PC-3 (cell line): ENCODE results near the gene TMEM132E. TPM values are rescaled to one million over a fixed set of nuclear protein-coding genes. Genes with fewer than 3 reads are reported as not detected.

Source experiments
- ATAC-seq: fragments of 200-7000 bp; cut with Tn5 transposase; 2 replicates; pipeline ENCODE4 v1.9.1; 2020; ENCODE audit warnings: mild to moderate bottlenecking, moderate library complexity
- BruUV-seq: library from RNA; stranded (reverse); fragments of 400-500 nt; replicated peaks from 2 replicates; lab custom pipeline; 2021; lab: Mats Ljungman, UMichigan
- CTCF ChIA-PET: fragments of 300-600 bp; sonication (Branson Sonifier 250); formaldehyde crosslinking; loops from one replicate; lab custom pipeline; 2022; ENCODE audit warnings: antibody characterized with exemption; lab: Charles Lee
- POLR2A ChIA-PET: fragments of 300-600 bp; sonication (Branson Sonifier 250); formaldehyde crosslinking; loops from one replicate; lab custom pipeline; 2022; ENCODE audit warnings: antibody characterized with exemption; ENCODE audit not compliant: unreplicated experiment; lab: Charles Lee
- DNase-seq: peaks from one replicate; pipeline ENCODE4 v3.0.0-alpha.2; 2015
- H2AFZ ChIP-seq: fragments of 300-600 bp; sonication (generic); 2 replicates; pipeline ENCODE4 v1.6.0; 2016; ENCODE audit warnings: antibody characterized with exemption, low read length
- H3F3A ChIP-seq: fragments of 300-600 bp; sonication (generic); one replicate; pipeline ENCODE4 v1.6.0; 2017; ENCODE audit warnings: antibody characterized with exemption, low read length, control low read depth, mild to moderate bottlenecking; ENCODE audit not compliant: unreplicated experiment
- H3K27ac ChIP-seq: fragments of 300-600 bp; sonication (generic); 2 replicates; pipeline ENCODE4 v1.5.1; 2016; ENCODE audit warnings: mild to moderate bottlenecking, low read length
- H3K27me3 ChIP-seq: fragments of 300-600 bp; sonication (generic); 2 replicates; pipeline ENCODE4 v1.6.1; 2016; ENCODE audit warnings: low read length, mixed read lengths
- H3K36me3 ChIP-seq: fragments of 300-600 bp; sonication (generic); 2 replicates; pipeline ENCODE4 v1.6.1; 2016; ENCODE audit warnings: low read depth, mixed run types, low read length, mixed read lengths
- H3K4me1 ChIP-seq: fragments of 300-600 bp; sonication (generic); 2 replicates; pipeline ENCODE4 v1.5.1; 2016; ENCODE audit warnings: low read length; ENCODE audit not compliant: insufficient read depth
- H3K4me2 ChIP-seq: fragments of 300-600 bp; sonication (generic); 2 replicates; pipeline ENCODE4 v1.6.0; 2016; ENCODE audit warnings: low read length
- H3K4me3 ChIP-seq: fragments of 300-600 bp; sonication (generic); 2 replicates; pipeline ENCODE4 v1.5.1; 2016; ENCODE audit warnings: mild to moderate bottlenecking, low read length, mixed read lengths
- H3K79me2 ChIP-seq: fragments of 300-600 bp; sonication (generic); 2 replicates; pipeline ENCODE4 v1.6.1; 2017; ENCODE audit warnings: low read length, mixed read lengths
- H3K9ac ChIP-seq: fragments of 300-600 bp; sonication (generic); 2 replicates; pipeline ENCODE4 v1.6.0; 2016; ENCODE audit warnings: mild to moderate bottlenecking, low read length
- H3K9me2 ChIP-seq: fragments of 300-600 bp; sonication (generic); replicated peaks from 2 replicates; pipeline ENCODE4 v1.6.1; 2016; ENCODE audit warnings: mixed run types, low read length, mixed read lengths
- H3K9me3 ChIP-seq: fragments of 300-600 bp; sonication (generic); 2 replicates; pipeline ENCODE4 v1.6.1; 2016; ENCODE audit warnings: low read length, mixed read lengths
- H4K20me1 ChIP-seq: fragments of 300-600 bp; sonication (generic); 2 replicates; pipeline ENCODE4 v1.6.1; 2016; ENCODE audit warnings: low read length, mixed read lengths
- CTCF ChIP-seq: fragments of 300-600 bp; sonication (generic); conservative IDR thresholded peaks from 2 replicates; pipeline ENCODE4 v1.5.1; 2017; ENCODE audit warnings: antibody characterized with exemption, low read depth, mild to moderate bottlenecking, low read length
- EZH2 ChIP-seq: fragments of 300-600 bp; sonication (generic); IDR thresholded peaks from one replicate; pipeline ENCODE4 v1.6.1; 2017; ENCODE audit warnings: antibody characterized with exemption, mild to moderate bottlenecking, low read length; ENCODE audit not compliant: unreplicated experiment
- EZH2phosphoT487 ChIP-seq: fragments of 300-600 bp; sonication (generic); IDR thresholded peaks from 2 replicates; pipeline ENCODE4 v1.6.1; 2018; ENCODE audit warnings: mild to moderate bottlenecking, antibody characterized with exemption, low read length, borderline replicate concordance
- intact Hi-C: fragments of 100-400 bp; cut with micrococcal nuclease; formaldehyde crosslinking; loops from 2 replicates; pipeline ENCODE4 v1.9.0; 2023
- total RNA-seq: library from RNA; depleted of rRNA; stranded (reverse); fragments of >200 nt; gene quantifications from 2 replicates; pipeline ENCODE4 v1.2.3, GENCODE V29; 2014

Gene TMEM132E
- total RNA-seq, 1 experiment from 2014 or later: not detected

GRCh38 chr17:34601416-34601815 is 22.0 kb downstream of the TMEM132E start:
- H2AFZ ChIP-seq: no peak overlapping the region
- no TSS peak for BruUV-seq
- H3K9me3 ChIP-seq: no peaks in the 10 kb centered on the region
- no peaks in the 10 kb centered on the region for H3K79me2 ChIP-seq
- no peak overlapping the region for H3K9ac ChIP-seq
- no peaks in the 10 kb centered on the region for H3F3A ChIP-seq
- intact Hi-C loops: no loop called here
- no peak overlapping the region for H3K4me3 ChIP-seq
- CTCF ChIA-PET: no interaction called here
- ATAC-seq: no peak
- H3K4me1 ChIP-seq: no peaks in the 10 kb centered on the region
- 0 out of 2 replicates have a peak, but pooled peaks cover under 1% of the 10 kb centered on the region for H3K27me3 ChIP-seq
- H3K9me2 ChIP-seq: no peaks in the 10 kb centered on the region
- H4K20me1 ChIP-seq: no peaks in the 10 kb centered on the region
- POLR2A ChIA-PET: no interaction called here
- no peak overlapping the region for H3K4me2 ChIP-seq
- no peak overlapping the region for H3K27ac ChIP-seq
- no peak for TF ChIP-seq CTCF
- no peak for DNase-seq
- H3K36me3 ChIP-seq: no peaks in the 10 kb centered on the region

GRCh38 chr17:34603974-34604373 is 24.6 kb downstream of the TMEM132E start:
- Histone ChIP-seq H3K36me3 (no peaks in the 10 kb centered on the region), H3F3A (no peaks in the 10 kb centered on the region), H3K27ac (no peak overlapping the region), H3K9ac (no peak overlapping the region), H3K4me2 (no peak overlapping the region), H3K9me2 (no peaks in the 10 kb centered on the region), H3K79me2 (no peaks in the 10 kb centered on the region), H3K27me3 (peaks cover 13% of the 10 kb centered on the region; the same call in 1 of the 2 replicates), H3K9me3 (no peaks in the 10 kb centered on the region), H3K4me1 (no peaks in the 10 kb centered on the region), H4K20me1 (no peaks in the 10 kb centered on the region), H2AFZ (no peak overlapping the region), H3K4me3 (no peak overlapping the region)
- intact Hi-C loops: no loop called here
- BruUV-seq: no TSS peak
- ChIA-PET POLR2A (no interaction called here), CTCF (no interaction called here)
- no peak for DNase-seq
- no peak for TF ChIP-seq EZH2
- TF ChIP-seq CTCF: no peak
- TF ChIP-seq EZH2phosphoT487: no peak
- no peak for ATAC-seq

- ATAC-seq: no peak
- intact Hi-C loops: no loop called here
- Histone ChIP-seq H2AFZ (no peak overlapping the region), H3K4me3 (no peak overlapping the region), H3K9me2 (no peaks in the 10 kb centered on the region), H3K9ac (no peak overlapping the region), H3K9me3 (no peaks in the 10 kb centered on the region), H3K4me2 (no peak overlapping the region), H3K27ac (no peak overlapping the region), H4K20me1 (no peaks in the 10 kb centered on the region), H3K27me3 (peaks cover 13% of the 10 kb centered on the region), H3K36me3 (no peaks in the 10 kb centered on the region), H3F3A (no peaks in the 10 kb centered on the region), H3K4me1 (no peaks in the 10 kb centered on the region), H3K79me2 (no peaks in the 10 kb centered on the region)
- TF ChIP-seq EZH2phosphoT487 (no peak), EZH2 (no peak), CTCF (no peak)
- POLR2A ChIA-PET: no interaction called here
- BruUV-seq: no TSS peak
- CTCF ChIA-PET: no interaction called here
- no peak for DNase-seq
Measured at GRCh38 chr17:34606763-34607162, 27.4 kb downstream of the TMEM132E start.
